Ascending aorta (tissue), 2 donors: ENCODE measurements around the gene RBBP5. TPM values are rescaled to one million over a fixed set of nuclear protein-coding genes. Genes with fewer than 3 reads are reported as not detected.

Experiments
- DNase-seq, 2 donors: peaks; one replicate each; pipeline ENCODE4 v3.0.0-alpha.2; 2019; ENCODE audit warnings: low spot score in 2 of 2
- H3K27ac ChIP-seq, 2 donors: fragments of 200-600 bp; sonication (generic); one replicate each; pipeline ENCODE4 v1.5.1; 2016 to 2017; ENCODE audit warnings: mild to moderate bottlenecking in 1 of 2
- H3K27me3 ChIP-seq: fragments of 200-600 bp; sonication (generic); one replicate; pipeline ENCODE4 v1.5.1; 2017
- H3K36me3 ChIP-seq, 2 donors: fragments of 200-600 bp; sonication (generic); one replicate each; pipeline ENCODE4 v1.5.1; 2016
- H3K4me1 ChIP-seq, 2 donors: fragments of 200-600 bp; sonication (generic); one replicate each; pipeline ENCODE4 v1.5.1; 2016 to 2017; ENCODE audit warnings: mild to moderate bottlenecking in 1 of 2
- H3K4me3 ChIP-seq, 2 donors: fragments of 200-600 bp; sonication (generic); one replicate each; pipeline ENCODE4 v1.5.1; 2016 to 2017; ENCODE audit warnings: mild to moderate bottlenecking in 1 of 2
- H3K9me3 ChIP-seq, 2 donors: fragments of 200-600 bp; sonication (generic); one replicate each; pipeline ENCODE4 v1.5.1; 2016
- intact Hi-C: fragments of 100-400 bp; cut with DNase I; formaldehyde crosslinking; loops from one replicate; pipeline ENCODE4 v1.15.1; 2023
- total RNA-seq: library from RNA; depleted of rRNA; stranded (reverse); fragments of >200 nt; gene quantifications from one replicate; pipeline ENCODE4 v1.1.0, GENCODE V29; 2016
- TF ChIP-seq, protein P1 (sequence below), 3 experiments: fragments of 200-600 bp in 2 of 3; fragments of 450-650 bp in 1 of 3; sonication (generic) in 2 of 3; IDR thresholded peaks; one replicate each; pipeline ENCODE4 v1.5.1; 2016 to 2019; ENCODE audit warnings: antibody characterized with exemption in 3 of 3, mild to moderate bottlenecking in 1 of 3, moderate library complexity in 1 of 3

RBBP5 gene
- total RNA-seq, 1 donor from 2014 or later = 7.2 TPM

DNA sequence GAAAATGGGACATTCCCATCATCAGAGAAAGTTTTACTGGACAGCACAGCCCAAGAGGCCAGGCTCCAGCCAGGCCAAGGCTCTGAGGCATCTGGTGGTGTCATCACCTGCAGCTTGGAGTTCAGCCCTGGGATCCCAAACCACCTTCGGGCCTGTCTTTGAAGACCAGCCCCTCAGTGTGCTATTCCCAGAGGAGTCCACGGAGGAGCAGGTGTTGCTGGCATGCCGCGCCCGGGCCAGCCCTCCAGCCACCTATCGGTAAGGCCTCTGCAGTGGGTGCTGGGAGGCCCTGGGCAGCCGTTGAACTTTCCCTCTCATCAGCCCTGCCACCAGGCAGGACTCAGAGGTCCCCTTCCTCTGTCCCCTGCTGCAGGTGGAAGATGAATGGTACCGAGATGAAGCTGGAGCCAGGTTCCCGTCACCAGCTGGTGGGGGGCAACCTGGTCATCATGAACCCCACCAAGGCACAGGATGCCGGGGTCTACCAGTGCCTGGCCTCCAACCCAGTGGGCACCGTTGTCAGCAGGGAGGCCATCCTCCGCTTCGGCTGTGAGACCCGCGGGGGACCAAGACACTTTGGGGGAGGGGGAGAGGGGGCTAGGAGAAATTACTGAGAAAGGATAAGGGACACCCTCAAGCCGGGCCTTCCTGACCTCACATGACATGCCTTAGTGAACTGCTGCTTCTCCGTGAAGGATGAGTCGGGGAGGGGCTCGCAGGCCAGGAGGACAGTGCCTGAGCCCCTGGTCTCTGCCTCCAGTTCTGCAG lies 63.8 kb downstream of the RBBP5 start:
- intact Hi-C loops = no loop called here
- H3K4me1 ChIP-seq = no peaks in the 10 kb centered on the region
- no peak overlapping the region for H3K27ac ChIP-seq
- DNase-seq = no peak
- no peaks in the 10 kb centered on the region for H3K36me3 ChIP-seq
- H3K4me3 ChIP-seq = no peak overlapping the region
- no peaks in the 10 kb centered on the region for H3K9me3 ChIP-seq
- TF ChIP-seq, protein P1, sequence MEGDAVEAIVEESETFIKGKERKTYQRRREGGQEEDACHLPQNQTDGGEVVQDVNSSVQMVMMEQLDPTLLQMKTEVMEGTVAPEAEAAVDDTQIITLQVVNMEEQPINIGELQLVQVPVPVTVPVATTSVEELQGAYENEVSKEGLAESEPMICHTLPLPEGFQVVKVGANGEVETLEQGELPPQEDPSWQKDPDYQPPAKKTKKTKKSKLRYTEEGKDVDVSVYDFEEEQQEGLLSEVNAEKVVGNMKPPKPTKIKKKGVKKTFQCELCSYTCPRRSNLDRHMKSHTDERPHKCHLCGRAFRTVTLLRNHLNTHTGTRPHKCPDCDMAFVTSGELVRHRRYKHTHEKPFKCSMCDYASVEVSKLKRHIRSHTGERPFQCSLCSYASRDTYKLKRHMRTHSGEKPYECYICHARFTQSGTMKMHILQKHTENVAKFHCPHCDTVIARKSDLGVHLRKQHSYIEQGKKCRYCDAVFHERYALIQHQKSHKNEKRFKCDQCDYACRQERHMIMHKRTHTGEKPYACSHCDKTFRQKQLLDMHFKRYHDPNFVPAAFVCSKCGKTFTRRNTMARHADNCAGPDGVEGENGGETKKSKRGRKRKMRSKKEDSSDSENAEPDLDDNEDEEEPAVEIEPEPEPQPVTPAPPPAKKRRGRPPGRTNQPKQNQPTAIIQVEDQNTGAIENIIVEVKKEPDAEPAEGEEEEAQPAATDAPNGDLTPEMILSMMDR (IDR thresholded peaks at IDR 0.05) = no peak
- H3K27me3 ChIP-seq = no peaks in the 10 kb centered on the region

DNA sequence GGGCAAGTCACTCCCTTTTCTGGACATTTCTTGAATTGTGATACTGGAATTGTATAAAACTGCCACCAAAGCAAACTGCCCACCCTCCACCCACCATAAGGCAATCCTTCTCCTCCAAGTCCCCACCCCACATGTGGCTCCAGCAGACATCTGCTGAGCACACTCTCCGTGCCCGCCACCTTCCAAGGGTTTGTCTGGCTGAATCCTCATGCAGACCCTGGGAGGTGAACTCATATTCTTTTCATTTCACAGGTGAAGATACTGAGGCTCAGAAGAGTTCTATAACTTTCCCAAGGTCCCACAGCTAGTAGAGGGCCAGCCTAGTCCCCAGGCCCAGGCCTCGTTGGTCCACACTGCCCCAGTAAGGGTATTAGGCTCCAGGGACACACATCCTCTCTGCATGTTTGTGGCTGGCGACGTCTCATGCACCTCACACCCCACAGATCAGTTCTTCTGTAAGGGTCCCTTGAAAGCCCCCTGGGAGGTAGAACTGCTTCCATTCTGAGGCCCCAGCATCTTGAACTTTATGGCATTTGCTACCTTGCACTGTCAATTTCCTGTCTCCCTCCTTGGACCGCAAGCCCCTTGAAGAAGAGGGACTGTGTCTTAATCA lies 64.7 kb downstream of the RBBP5 start:
- intact Hi-C loops = no loop called here
- no peak overlapping the region for H3K4me3 ChIP-seq
- TF ChIP-seq, protein P1 (IDR thresholded peaks at IDR 0.05) = no peak
- H3K9me3 ChIP-seq = no peaks in the 10 kb centered on the region
- DNase-seq = no peak
- H3K27ac ChIP-seq = no peak overlapping the region
- H3K36me3 ChIP-seq = no peaks in the 10 kb centered on the region
- no peaks in the 10 kb centered on the region for H3K27me3 ChIP-seq
- no peaks in the 10 kb centered on the region for H3K4me1 ChIP-seq

DNA sequence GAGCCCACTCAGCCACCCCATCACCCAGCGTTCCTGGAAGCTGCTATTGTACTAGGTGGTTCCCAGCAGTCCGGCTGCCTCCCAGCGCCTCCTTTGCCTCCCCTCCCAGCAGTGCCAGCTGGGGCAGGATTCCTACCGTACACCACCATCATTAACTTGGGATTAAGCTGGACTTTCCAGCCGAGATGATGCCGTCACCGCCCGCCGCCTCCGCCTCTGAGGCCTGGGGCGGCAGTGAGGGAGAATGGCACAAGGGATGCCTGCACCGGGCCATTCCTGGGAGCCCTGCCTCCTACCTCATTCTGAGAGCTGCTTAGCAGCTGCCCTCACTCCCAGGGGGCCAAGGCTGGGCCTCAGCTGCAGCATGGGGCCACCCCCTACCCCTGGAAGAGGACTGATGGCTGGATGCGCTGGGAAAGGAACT lies 65.6 kb downstream of the RBBP5 start:
- no peak for DNase-seq
- no peak overlapping the region for H3K4me3 ChIP-seq
- H3K36me3 ChIP-seq = no peaks in the 10 kb centered on the region
- H3K27me3 ChIP-seq = no peaks in the 10 kb centered on the region
- H3K27ac ChIP-seq = no peak overlapping the region
- TF ChIP-seq, protein P1 (IDR thresholded peaks at IDR 0.05) = no peak
- no peaks in the 10 kb centered on the region for H3K4me1 ChIP-seq
- H3K9me3 ChIP-seq = no peaks in the 10 kb centered on the region
- intact Hi-C loops = no loop called here

DNA sequence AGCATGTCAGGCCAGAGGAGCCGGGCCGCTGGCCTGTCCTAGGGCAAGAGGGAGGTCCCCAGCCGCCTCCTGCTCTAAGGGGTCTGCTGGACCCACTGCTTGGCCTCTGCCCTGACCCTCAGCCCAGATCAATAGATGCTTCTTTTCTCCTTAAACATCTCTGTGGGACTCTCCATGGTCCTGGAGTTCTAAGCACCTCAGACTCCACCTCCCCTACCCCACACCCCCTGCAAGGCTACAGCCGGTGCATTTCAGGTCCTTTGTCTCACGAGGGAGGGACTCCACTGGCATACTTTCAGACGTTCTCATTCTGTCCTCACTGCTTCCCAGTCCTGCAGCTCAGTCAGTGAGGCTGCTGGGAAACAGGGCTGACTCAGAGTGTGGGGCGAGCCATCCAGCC lies 67.8 kb downstream of the RBBP5 start:
- Histone ChIP-seq H3K27me3 (no peaks in the 10 kb centered on the region), H3K27ac (no peak overlapping the region), H3K36me3 (no peaks in the 10 kb centered on the region), H3K4me1 (no peaks in the 10 kb centered on the region), H3K9me3 (no peaks in the 10 kb centered on the region), H3K4me3 (no peak overlapping the region)
- intact Hi-C loops = no loop called here
- TF ChIP-seq, protein P1 (IDR thresholded peaks at IDR 0.05) = no peak
- DNase-seq = no peak

DNA sequence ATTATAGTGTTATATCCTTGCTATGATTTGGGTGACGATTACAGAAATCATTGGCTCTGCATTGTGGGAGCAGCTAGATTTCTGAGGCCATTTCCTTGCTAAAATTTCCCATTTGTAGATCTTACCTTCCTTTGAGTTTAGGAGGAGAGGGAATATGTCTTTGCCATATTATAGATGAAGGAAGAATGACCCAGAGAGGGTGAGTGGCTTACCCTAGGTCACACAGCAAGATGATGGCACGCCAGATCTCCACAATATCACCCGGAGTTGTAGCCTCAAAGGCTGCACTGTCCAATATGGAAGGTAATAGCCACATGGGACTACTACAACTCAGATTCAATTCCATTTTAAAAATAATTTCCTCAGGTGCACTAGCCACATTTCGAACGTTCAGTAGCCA lies 68.5 kb downstream of the RBBP5 start:
- TF ChIP-seq, protein P1 (IDR thresholded peaks at IDR 0.05) = no peak
- H3K36me3 ChIP-seq = no peaks in the 10 kb centered on the region
- H3K4me1 ChIP-seq = no peaks in the 10 kb centered on the region
- H3K4me3 ChIP-seq = no peak overlapping the region
- no peaks in the 10 kb centered on the region for H3K27me3 ChIP-seq
- DNase-seq = no peak
- no peak overlapping the region for H3K27ac ChIP-seq
- intact Hi-C loops = no loop called here
- no peaks in the 10 kb centered on the region for H3K9me3 ChIP-seq
